ENCODE data around the gene CIAO2B.

CIAO2B gene

DNA sequence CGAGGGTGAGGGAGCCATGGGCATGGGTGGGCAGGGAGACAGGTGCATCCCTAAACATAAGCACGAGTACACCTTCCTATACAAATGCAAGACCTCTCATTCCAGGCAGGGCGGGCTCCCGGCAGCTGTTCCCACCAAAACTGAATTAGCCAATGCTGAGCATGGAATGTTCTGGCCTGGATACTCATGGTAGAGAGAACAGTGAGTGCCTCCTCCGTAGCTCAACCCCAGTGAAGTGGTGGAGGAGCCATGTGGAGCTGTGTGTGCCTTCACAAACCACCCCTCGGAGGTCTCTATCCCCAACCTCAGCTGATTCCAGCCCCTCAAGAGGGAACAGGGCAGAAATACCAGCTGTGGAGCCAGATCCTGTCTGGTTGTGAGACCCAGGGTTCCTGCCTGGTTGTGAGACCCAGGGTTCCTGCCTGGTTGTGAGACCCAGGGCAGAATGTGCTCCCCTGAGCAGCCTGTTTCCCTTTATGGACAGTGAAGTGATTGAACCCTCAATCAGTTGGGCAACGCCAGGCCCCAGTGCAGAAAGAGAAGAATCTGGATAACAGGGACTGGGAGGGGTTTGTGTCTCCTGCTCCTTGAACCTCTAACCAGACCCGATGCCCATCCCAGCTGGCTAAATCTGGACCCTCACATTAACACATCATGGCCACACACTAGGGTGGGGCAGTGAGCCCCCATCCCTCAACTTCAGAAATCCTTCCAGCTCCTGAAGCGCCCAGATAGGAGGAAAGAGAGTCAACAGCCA, 13.1 kb downstream of the CIAO2B start:
- in situ Hi-C loops (cut with HindIII; ENCODE audit: low sequenced_read_pairs): no loop called here

- in situ Hi-C loops (cut with HindIII; ENCODE audit: low sequenced_read_pairs): no loop called here
Observed at GRCh38 chr16:66920299-66920590, 14.0 kb downstream of the CIAO2B start.

DNA sequence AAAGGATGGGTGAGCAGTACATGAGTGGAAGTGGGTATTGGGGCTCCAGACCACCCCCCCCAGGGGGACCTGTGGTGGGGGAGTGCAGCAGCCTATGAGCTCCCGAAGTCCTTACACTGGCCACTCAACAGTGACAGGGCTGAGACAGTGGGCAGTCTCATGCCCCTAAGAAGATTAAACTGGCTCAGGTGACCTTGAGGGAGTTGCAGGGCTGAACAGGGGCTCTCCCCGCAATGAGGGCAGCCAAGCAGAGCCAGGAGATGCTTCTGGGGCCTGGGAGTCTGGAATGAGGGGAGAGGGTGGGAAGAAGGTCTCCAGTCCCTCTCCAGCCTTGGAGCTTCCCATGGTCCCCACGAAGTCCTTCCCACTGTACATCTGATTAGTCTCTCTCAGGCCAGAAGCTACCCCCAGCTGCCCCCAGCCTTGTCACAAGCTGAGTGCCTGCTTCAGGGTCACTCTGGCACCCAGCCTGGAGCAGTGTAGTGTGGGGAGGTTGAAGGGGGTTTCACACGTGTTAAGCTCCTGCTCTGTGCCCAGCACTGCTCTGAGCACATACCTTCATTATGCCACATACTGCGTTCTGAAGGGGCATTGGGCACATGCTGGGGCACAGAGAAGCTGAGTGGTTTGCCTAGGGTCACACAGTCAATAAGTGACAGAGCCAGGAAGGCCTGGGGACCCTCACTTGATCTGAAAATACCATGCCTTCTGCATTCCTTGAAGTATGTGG, 14.5 kb downstream of the CIAO2B start:
- in situ Hi-C loops (cut with HindIII; ENCODE audit: low sequenced_read_pairs): no loop called here

- in situ Hi-C loops (cut with HindIII; ENCODE audit: low sequenced_read_pairs): no loop called here
Observed at GRCh38 chr16:66918803-66919568, 15.2 kb downstream of the CIAO2B start, which contains the start of gene CDH16. CDH16 (minus strand) TSS chr16:66918885; CDS start chr16:66918065, 820 bp downstream.

GRCh38 chr16:66918355-66918754, 15.8 kb downstream of the CIAO2B start:
- in situ Hi-C loops (cut with HindIII; ENCODE audit: low sequenced_read_pairs): no loop called here

- in situ Hi-C loops (cut with HindIII; ENCODE audit: low sequenced_read_pairs): no loop called here
Observed at GRCh38 chr16:66917741-66918140, 16.5 kb downstream of the CIAO2B start.

DNA sequence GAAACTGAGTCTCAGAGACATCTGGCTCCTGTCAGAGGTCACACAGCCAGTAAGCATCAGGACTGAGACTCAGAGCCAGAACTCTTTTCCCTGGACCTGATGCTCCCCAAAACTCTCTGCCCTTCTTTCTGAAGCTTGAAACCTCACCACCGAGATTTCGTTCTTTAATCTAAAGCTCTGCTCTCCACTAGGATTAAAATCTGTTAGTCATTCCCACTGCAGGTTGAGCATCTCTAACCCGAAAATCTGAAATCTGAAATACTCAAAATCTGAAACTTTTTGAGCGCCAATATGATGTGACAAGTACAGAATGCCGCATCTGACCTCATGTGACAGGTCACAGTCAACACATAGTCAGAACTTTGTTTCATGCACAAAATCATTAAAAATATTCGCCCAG, 17.7 kb downstream of the CIAO2B start:
- in situ Hi-C loops (cut with HindIII; ENCODE audit: low sequenced_read_pairs): no loop called here

GRCh38 chr16:66915041-66915440, 19.2 kb downstream of the CIAO2B start:
- in situ Hi-C loops (cut with HindIII; ENCODE audit: low sequenced_read_pairs): no loop called here

DNA sequence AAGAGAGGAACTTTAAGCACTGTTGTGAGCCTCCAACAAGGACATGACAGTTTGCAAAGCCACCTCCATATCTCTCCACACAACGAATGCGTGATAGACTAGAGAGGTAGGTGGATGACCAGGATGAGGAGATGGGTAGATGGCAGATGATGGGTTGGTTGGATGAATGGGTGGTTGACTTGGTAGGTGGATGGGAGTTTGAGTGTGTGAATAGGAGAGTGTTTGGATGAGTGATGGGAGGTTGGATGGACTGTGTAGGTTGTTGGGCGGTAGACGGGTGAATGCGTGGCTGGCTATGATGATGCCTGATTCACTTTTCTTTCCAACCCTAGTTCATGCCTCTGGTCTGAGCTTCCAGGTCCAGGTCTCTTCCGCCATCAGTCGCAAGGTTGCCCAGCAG, 19.7 kb downstream of the CIAO2B start:
- in situ Hi-C loops (cut with HindIII; ENCODE audit: low sequenced_read_pairs): no loop called here

DNA sequence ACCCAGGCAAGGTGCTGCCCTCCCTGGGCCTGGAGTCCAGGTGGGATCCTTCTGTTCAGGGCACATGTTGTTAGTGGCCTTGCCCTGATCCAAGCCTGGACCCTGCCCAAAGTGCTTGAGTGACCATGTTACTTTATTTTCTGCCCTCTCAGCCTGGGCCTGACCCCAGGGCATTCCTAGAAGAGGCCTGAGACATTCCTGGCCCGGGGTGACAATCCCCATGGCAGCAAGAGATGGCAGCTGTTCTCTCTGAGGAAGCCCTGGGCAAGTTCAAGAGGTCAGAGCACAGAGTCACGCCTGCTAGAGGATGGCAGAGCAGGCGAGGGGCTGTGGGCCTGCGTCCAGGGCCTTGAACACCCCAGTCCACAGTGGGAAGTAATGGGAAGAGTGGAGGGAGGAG, 20.5 kb downstream of the CIAO2B start:
- in situ Hi-C loops (cut with HindIII; ENCODE audit: low sequenced_read_pairs): no loop called here

GRCh38 chr16:66913081-66913480, 21.1 kb downstream of the CIAO2B start:
- in situ Hi-C loops (cut with HindIII; ENCODE audit: low sequenced_read_pairs): no loop called here

DNA sequence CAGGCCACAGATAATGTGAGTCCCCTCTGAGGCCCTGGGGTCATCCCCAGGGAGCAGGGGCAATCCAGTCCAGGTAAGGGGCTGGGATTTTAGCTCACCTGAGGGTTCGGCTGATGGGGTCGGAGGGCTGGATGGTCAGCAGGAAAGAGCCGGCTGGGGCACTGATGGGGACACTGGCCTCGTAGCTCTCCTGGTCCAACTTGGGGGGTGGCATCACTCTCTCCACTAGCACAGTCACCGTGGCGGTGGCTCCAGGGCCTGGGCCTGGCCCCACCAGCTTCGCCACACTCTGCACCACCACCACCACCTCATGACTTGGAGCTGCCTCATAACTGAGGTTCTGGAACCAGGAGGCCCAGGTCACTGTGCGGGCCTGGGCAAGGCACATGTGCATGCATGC, 22.4 kb downstream of the CIAO2B start:
- in situ Hi-C loops (cut with HindIII; ENCODE audit: low sequenced_read_pairs): no loop called here

DNA sequence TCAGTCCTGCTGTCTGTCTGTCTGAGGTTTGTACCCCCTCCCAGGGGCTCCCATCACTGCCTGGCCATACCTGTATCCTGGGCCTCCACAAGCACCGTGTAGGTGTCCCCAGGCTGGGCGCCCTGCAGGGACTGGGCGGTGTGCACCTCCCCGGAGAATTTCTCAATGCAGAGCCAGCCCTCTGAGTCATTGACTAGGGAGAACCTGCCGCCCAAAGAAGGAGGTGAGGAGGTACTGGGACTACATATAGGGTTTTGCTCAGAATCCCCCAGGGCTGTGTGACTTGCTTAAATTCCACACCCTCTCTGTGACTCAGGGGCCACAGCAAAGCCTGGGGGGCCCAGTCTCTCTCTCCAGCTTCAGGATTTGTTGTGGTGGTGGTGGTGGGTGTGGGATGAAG, 23.1 kb downstream of the CIAO2B start:
- in situ Hi-C loops (cut with HindIII; ENCODE audit: low sequenced_read_pairs): no loop called here

- in situ Hi-C loops (cut with HindIII; ENCODE audit: low sequenced_read_pairs): no loop called here
Observed at GRCh38 chr16:66910175-66910940, 23.8 kb downstream of the CIAO2B start.

DNA sequence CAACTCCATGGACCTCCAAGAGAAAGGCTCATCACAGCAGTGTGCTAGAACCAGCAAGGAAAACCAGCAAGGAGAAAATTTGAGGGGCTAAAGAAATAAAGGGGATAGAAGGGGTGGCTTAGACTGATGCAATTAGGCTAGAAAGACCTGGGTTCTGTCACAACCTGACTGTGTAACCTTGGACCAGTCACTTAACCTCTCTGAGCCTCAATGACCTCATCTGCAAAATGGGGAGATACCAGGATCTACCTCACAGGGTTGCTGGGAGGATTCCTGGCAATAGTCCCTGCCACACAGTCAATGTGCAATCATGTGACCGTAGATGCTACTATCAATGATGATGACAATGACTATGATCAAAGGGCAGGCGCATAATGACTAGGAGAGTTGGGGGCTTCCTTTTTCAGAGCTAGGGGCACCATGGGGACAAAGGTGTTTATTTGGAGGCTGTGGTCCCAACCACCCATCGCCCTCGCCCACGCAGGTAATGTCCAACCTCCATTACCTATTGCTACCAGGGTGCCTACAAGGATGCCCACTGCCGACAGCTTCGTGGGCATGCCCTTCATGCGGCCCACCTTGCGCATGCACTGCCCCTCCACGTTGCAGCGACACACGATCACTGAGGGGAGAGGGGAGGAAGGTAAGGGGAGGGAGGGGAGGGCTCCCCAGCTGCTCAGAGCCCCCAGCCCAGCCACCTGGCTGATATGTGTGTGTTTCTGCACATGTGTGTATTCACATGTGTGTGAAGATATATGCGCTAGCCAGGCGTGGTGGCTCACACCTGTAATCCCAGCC, 25.2 kb downstream of the CIAO2B start:
- in situ Hi-C loops (cut with HindIII; ENCODE audit: low sequenced_read_pairs): no loop called here

DNA sequence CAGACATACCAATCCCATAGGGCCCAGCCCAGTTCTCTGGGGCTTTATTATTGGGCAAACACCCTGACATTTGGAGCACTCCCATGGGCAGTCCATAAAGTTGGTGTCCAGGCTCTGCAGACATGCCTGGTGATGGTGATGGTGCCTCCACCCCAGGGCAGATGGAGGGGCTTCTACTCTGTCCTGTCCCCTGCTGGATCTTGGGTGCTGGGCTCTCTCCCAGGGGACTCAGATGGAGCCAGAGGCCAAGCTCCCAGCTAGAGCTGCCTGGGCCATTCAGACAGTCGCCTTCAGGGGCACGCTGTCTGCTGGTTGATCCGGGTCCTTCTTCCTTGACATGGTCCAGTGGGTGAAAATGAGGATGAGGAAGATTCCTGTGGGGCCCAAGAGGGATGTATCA, 26.1 kb downstream of the CIAO2B start:
- in situ Hi-C loops (cut with HindIII; ENCODE audit: low sequenced_read_pairs): no loop called here

- in situ Hi-C loops (cut with HindIII; ENCODE audit: low sequenced_read_pairs): no loop called here
Observed at GRCh38 chr16:66906916-66907836, 27.0 kb downstream of the CIAO2B start.

- in situ Hi-C loops (cut with HindIII; ENCODE audit: low sequenced_read_pairs): no loop called here
Observed at GRCh38 chr16:66905633-66906539, 28.3 kb downstream of the CIAO2B start.

Measured in DLD1 (cell line).